ENCODE data around the gene CCDC112.

- TF ChIP-seq CTCF (IDR thresholded peaks at IDR 0.05; ENCODE audit: extremely low read depth in 1 of 2, insufficient read depth in 1 of 2, low read depth in 1 of 2, low read length in 2 of 2): no peak
- no peak for TF ChIP-seq MAX (IDR thresholded peaks at IDR 0.05; ENCODE audit: insufficient read depth, insufficient read length)
- no peak for TF ChIP-seq FOS (IDR thresholded peaks at IDR 0.05; ENCODE audit: borderline replicate concordance, insufficient read depth, low read length)
Observed at GRCh38 chr5:115319007-115319406, 22.6 kb upstream of the CCDC112 start.

Data from endothelial cell of umbilical vein (primary cell).